Ramos (cell line): ENCODE measurements around the gene FYB2.

ENCODE experiments used
- in situ Hi-C: fragments of 300-500 bp; cut with MboI; formaldehyde crosslinking; loops from one replicate; pipeline ENCODE4 v1.14.3; 2022; ENCODE audit warnings: low sequenced_read_pairs; ENCODE audit not compliant: unreplicated experiment

Gene FYB2

DNA sequence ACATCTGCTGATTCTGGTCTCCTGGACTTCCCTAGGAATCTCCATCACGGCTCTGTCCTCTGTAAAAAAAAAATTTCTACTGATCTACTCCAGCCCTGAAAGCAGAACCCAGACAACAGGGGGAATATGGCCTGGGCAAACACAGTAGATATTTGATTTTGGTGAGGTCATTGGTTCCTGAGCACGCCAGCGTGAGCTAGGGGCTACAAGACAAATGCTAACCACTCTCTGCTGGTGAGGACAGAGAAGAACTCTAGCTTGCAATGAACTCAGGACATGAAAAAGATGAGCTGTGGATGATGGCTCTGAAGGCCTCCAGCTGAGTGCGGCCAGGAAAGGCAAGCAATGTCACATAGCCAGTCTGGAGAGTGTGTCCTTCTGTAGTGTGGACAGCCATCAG, 17.2 kb upstream of the FYB2 start:
- in situ Hi-C loops: loop anchor here (25.0 kb wide), 1 partner anchor 1201 kb away; no protein-coding TSS in a partner anchor

DNA sequence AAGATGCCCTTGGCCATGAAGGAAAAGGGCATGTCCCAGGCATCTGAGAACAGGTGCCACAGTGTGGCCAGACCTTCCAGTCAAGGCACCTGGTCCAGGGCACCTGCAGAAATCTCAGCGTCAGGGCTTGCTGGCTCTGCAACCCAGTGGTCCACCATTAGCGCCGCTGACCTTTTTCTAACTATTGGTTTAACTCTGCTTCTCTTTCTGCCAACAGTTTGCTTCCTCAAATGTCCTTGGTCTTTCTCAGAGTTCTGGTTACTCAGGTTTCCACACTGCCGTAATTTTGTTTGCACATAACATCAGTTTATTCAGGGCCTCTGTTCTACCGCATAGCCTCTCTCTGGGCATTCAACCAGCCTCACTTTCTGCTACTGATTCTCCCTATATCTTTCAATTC, 16.5 kb upstream of the FYB2 start:
- in situ Hi-C loops: loop anchor here (25.0 kb wide), 1 partner anchor 1202 kb away; no protein-coding TSS in a partner anchor

DNA sequence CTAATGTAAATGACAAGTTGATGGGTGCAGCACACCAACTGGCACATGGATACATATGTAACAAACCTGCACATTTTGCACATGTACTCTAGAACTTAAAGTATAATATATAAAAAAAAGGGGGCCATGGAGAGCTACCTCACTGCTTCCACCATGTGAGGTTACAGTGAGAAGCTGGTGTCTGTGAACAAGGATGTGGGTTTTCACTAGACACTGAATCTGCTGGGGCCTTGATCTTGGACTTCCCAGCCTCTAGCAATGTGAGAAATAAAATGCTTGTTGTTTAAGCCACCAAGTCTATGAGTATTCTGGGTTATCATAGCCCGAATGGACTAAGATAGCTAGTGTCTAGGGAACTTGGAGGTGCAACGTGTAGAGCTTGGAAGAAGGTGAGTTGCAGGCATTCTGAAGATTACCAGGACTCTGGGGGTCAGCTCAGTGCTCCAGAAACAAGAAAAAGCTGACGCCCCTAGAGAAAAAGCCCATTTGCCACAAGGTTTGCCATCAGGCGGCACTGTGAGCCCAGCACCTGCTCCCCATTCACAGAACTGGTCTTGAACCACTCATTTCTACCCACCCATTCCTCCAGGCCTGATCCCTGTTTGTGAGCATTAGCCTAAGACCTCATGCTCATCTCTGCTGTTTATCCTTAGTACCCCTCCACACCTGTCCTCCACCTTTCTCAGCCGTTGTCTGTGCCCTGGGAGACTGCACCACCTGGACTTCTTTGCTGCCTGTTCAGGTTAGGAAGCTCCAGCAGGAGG, 15.1 kb upstream of the FYB2 start:
- in situ Hi-C loops: loop anchor here (25.0 kb wide), 1 partner anchor 1203 kb away; no protein-coding TSS in a partner anchor

DNA sequence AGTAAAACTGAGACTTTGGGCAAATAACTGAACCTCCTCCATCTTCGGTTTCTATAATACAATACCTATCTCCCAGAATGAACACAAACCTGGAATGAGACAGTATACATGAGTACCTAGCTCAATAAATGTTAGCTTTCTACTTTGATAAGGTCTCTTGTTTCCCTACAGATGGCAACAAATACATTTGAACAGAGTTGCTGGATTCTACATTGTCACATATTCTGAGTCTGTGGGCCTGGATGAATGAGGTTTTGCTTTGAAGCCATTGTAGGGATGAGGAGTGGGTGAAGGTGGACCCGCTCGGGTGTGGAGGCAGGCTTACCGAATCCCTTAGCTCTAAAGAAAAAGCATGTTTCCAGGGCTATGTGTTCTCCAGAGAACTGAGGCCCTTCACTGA, 13.9 kb upstream of the FYB2 start:
- in situ Hi-C loops: loop anchor here (25.0 kb wide), 1 partner anchor 1204 kb away; no protein-coding TSS in a partner anchor

DNA sequence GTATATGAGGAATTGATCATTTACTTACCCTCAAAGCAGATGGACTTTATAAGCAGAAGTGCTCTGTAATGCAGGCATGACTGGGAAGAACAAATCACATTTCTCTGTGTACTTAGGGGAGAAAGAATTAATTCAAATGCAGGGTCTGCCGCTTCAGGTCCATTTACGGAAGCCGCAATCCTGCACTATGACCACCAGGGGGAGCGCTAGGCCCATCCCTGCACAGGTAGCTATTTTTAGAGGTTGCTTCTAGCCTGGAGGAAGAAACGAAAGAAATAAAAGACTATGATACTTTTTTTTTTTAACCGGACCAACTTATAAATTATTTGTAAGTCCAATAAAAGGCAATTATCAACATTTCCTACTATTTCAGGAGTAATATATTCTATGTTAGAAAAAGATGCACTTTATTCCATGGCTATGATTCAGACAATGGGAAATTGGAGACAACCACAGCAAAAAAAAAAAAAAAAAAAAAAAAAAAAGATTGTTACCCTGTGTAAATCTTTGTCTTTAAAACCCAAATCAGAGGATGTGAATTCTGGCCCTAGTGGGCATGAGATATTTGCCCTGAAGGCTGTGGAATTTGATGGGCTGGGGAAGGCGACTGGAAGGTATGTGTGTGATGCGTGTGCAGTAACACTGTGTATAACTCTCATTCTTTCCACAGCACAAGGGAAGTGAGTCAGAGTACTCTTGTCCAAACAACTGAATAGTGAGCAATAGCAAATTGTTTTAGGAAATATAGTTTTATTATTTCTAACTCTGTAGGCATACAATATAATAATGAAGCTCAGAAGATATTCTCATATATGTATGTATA, 12.9 kb upstream of the FYB2 start:
- in situ Hi-C loops: loop anchor here (25.0 kb wide), 1 partner anchor 1205 kb away; no protein-coding TSS in a partner anchor

DNA sequence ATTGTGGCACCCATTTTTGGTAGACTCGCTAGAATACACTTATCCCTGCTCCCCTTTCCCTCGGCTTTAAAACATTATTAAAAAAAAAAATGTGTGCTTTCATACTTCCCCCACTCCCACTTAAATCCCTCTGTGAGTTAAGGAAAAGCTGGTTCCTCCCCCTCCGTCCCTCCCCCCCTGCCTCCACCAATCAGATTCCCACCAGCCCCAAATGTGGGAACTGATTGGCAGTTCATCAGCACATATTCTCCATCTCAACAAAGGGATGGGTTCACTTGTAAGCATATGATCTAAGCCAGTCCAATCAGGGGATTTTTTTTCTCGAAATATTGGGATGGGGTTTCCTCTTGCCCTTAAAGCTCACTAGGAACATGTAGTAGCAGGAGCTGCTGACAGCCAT, 10.8 kb upstream of the FYB2 start:
- in situ Hi-C loops: loop anchor here (25.0 kb wide), 1 partner anchor 1207 kb away; no protein-coding TSS in a partner anchor

DNA sequence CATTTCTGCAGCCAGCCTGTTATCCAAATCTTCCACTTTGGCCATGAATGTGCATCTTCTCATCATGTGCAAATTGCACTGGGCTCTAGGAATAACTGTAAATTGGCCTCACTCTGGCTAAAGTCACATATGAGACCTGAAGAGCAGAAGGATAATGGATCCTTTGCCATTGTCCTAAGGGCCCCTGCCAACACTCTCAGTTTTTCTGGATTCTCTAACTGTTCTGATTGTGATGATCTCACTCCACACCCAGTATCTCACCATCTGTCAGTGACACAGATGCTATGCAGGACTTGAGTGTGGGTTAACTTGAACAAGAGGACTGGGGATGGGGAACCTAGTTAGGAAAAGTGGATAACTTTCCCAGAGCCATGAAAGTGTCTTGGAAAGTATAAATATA, 8.5 kb upstream of the FYB2 start:
- in situ Hi-C loops: loop anchor here (25.0 kb wide), 1 partner anchor 1210 kb away; no protein-coding TSS in a partner anchor

DNA sequence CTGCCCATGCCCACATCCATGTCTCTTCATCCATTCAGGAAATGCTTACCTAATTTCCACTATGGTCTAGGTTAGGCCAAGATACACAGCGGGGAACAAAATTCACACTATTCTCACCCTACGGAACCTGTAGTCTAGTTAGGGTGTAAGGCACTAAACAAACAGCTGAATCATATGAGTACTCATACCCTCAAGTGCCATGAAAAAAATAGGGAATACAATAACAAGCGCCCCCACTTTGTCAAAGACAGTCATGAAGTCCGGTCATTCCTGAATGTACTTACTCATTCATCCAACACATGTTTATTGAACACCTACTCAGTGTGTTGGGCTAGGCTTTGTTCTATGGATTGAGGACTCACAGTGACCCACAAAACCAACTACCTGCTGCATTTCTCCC, 6.2 kb upstream of the FYB2 start:
- in situ Hi-C loops: loop anchor here (25.0 kb wide), 1 partner anchor 1212 kb away; no protein-coding TSS in a partner anchor

DNA sequence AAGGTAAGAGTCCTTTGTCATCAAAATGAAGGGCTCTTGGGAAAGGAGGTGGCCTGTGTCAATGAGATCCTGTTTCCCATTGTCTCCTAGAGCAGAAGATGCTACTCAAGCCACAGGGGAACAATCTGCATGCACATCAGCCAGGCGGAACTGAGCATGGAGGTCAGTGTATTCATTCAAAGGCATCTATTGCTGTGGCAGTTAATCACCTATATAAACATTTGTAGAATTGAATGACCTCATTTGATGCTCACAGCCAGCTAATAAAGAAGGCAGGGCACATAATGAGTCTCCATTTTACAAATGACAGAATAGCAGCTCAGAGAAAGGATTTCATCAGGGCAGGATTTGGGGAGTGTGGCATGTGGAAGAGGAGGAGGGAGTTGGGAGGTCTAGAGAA, 5.7 kb upstream of the FYB2 start:
- in situ Hi-C loops: loop anchor here (25.0 kb wide), 1 partner anchor 1212 kb away; no protein-coding TSS in a partner anchor

DNA sequence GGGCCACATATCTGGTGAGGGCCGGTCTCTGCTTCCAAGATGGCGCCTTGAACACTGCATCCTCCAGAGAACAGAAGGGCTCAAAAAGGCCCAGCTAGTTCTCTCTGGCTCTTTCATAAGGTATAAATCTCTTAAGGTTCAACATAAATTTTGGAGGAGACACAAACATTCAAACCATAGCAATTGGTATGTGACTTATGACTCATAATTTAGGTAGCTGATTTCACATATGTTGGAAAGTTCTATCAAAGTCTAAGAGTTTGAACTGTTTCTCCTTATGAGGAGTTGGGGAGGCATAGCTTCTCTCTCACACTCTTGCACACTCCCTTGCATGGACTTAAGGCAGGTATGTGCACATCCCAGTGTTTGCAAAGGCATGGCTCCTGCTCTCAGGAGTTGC, 5.1 kb upstream of the FYB2 start:
- in situ Hi-C loops: no loop called here

DNA sequence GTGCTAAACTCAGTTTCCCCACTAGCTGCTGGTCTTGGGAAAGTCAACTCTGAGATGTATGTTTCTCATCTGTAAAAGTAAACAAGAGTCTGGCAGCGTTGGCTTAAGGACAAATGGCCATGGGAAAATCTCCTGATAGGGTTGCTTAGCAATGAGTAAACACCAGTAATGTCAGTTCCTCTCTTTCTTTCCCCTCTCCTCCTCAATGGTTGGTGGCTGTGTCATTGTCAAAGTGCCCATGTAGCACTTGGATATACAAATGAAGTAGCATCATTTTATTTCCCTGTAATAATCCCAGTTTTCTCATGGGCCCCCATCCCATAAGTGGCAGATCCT, 2.2 kb upstream of the FYB2 start:
- in situ Hi-C loops: no loop called here

DNA sequence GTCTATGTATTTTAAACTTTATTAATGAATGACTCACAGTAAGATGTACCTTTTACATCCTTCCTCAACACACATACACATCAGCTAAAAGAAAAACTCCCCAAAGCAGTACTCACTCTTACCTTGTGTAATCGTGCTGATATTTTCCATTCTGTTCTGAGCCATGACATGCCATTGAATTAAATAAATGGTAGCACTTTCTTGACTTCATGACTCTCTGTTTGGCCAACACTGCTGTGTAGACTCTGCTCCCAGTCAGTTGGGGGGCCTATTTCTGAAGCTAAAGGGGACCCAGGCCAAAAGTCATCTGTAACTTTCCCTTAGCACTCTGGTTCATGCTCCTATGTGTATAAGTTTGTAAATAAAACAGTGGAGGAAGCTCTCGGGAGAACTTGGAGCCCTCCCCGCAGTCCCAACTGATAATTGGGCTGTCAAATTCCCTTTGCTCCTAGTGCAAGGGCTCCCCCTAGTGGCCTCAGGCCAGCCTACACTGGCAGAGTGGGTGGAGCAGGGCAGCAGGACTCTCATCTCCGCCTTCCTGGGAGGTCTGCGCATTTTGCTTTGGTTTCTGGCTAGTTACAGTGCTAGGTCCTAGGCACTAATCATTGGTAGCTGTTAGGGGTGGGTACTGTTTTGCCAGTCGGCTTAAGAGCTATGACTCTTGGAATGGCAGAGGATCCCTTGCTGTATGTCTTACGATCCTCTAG, 1.7 kb upstream of the FYB2 start:
- in situ Hi-C loops: no loop called here

DNA sequence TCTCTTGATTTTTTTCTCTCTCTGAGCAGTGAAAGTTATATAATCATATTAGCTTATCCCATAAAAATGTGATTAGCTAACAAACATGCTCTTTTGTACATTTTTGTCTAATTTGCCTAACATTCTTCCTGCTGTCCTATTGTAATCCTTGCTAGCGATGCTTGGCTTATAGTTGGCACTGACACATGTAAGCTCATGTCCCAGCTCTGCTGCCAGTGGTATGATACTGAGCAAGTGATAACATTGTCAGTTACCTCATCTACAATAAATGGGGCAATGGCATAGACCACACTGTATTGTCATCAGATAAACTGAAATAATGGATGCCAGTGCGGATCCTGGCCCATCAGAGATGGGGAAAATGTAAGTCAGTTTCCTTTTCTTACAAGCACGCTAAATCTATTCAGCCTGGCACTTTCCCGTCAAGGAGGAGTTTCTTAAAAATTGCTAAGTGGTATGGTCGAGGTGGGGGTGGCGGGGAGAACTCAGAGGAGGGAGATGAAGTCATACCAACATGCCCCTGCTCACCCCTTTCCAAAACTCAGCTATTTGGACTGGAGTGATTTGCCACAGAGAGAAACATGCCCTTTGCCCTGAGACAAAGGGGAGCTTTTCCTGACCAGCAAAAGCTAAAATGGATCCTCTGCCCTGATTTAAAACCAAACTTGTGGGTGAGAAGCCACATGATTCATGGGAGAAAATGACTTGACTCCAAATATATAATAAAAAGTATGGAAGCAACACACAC, 1.3 kb downstream of the FYB2 start:
- in situ Hi-C loops: no loop called here

DNA sequence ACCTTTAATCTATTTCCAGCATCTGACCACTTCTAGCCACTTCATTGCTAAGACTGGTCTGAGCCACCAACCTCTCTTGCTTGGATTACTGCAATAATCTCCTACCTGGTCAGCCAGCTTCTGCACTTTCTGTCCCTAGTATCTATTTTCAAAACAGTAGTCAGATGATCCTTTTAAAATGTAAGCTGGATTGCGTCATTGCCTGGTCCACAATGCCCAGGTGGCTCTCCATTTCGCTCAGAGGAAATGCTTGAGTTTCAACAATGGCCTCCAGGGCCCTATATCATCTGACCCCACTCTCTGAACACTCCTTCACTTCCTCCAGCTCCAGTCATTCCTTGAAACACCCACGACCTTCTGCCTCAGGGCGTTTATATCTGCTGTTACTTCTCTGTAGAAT, 2.3 kb downstream of the FYB2 start:
- in situ Hi-C loops: no loop called here

DNA sequence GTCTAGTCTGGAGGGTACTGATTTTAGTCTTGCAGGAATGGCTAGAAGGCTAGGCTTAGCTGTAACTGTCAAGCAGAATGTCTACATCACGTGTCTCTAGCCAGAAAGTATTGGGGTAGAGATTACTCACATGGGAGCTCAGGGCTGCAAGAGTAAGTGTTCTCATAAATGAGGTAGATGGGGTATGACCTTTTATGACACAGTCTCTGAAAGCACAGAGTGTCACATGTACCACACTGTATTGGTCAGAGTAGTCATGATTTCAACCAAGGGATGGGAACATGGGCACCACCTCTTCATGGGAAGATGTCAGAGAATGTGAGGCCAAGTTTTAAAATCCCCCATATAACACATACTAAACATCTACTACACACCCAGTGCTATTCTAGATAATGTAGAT, 2.9 kb downstream of the FYB2 start:
- in situ Hi-C loops: no loop called here

DNA sequence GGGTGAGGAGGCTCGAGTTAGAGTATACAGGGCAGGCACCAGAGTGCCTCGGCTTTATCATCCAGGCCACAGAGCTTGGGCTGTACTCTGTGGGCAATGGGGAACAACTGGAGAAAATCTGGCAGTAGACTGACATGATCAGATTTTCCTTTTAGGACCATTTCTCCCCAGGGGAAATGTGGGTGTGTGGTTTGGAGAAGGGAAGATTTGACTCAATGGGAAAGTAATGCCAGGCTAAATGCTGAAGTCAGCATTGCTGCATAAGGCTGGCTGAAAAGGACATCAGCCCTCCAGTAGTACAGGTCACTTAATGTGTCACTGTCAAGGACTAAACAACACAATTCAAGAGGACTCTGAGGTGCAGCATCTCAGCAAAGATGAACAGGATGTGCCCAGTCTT, 5.0 kb downstream of the FYB2 start:
- in situ Hi-C loops: no loop called here

DNA sequence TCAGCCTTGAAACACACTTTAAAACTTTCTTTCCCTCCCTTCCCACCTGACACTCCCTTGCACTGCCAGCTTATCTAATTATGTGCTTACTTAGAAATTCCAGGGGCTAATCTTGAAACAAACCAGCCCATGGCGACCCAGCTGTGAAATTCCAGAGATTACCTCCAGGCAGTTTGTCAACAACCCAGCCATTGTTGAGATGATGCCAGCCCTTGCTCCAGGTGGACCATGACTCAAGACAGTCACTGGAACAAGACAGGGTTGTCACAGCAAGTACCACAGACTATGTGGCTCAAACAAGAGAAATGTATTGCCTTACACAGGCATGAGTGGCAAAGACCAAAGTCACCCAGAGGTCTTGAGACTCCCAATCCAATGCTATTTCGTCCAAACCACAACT, 7.9 kb downstream of the FYB2 start:
- in situ Hi-C loops: no loop called here

DNA sequence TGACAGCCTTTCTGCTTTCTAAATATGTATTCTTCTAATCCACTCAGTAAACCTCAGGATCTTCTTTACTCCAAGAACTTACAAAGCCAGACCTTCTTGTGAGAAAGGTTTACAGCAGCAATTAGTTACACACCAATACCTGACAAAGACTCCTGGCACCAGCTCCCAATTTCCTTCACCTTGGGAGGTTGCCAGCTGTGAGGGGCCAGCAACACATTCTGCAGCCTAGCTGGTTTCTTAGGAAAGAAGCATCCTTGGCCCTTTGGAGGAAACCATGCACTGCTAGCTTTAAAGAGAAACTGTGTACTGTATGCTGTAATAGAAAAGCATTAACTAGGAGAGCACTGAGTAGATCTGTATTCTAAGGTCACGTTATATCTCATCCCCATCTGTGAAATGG, 10.8 kb downstream of the FYB2 start:
- in situ Hi-C loops: no loop called here

DNA sequence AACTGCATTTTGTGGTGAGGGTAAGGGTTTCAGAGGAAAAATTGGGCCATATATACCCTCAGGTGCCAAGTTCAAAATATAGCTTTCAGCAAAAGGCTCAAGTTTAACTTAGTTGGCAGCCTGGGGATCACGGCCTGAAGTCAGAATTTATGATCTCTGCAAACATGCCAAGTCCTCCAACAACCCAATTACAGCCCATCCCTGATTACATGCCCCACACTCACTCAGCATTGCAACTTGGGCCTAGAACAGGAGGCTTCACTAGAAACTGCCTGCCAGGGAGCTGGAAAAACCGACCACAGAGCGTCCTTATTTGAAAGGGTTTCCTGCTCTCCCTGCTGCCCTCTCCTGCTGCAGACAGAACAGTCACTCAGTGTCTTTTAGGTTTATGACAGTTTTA, 12.4 kb downstream of the FYB2 start:
- in situ Hi-C loops: no loop called here

DNA sequence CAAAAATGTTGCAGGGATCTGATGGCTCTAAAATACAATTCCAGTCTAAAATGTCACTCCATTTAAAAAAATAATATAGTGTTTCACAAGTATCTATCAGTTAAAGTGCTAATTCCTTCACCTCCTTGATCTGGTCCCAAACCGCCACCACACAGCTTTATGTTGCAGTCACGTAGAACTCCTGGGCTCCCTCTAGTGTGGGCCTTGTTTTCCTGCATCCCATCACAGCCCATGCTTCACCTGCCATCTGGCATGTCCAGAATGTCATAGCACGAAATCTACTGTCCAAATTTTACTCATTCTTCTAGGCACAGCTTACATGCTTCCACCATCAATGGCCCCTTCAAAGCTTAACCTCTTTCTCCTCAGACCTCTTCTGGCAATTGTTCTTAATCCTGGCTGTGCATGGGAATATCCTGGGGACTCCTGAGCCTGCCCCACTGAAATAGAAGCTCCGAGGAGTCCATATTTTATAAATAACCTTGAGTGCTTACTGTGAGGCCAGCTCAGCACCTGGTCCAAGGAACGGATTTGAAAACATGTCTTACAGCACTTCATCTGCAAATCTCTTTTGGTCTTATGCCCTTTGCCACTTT, 15.5 kb downstream of the FYB2 start:
- in situ Hi-C loops: no loop called here
